ENCODE measurements around the gene ZNF132.

The ZNF132 gene

DNA sequence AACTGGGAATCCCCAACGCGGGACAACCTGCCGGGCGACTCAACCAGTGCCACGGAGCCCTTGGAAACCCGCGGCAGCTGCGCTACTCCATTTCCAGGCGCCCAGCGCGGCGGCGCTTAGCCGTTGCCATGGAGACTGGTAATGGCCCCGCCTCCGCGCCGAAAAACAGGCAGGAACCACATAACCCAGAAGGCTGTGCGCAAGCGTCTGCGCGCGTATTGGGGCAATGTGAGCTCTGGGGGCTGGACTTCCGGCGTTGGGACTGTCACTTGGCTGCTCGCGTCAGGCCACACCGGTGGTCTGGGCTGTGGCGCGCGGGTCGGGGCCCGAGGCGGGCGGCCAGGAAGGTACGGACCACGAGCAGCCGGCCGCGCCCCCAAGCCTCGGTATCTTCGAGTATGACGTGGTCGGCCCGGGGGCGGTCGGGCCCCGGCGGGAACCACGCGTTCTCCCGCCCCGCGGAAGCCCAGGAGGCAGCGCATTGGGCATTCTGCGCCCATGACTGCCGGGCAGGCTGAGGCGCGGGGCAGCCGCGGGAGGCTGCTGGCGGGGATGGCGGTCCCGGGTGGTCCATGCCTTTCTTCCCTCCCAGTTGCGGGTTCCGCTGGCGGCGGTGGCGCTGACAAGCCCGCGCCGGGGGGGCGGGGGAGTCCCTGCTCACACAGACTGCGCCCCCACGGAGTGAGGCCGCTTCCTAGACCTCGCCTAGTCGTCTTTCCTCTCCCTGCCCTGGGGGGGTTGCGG is 11.6 kb upstream of the ZNF132 start, which contains the start of gene ZNF324B (continued):
- TF ChIP-seq ZSCAN23 (tag by site-specific recombination; IDR thresholded peaks at IDR 0.05) (no peak), ZNF610 (tag by site-specific recombination; IDR thresholded peaks at IDR 0.05; ENCODE audit: borderline replicate concordance) (no peak), ZNF555 (tag by site-specific recombination; conservative IDR thresholded peaks at IDR 0.05) (no peak), ZNF133 (tag by site-specific recombination; IDR thresholded peaks at IDR 0.05) (no peak), ZNF121 (tag by site-specific recombination; IDR thresholded peaks at IDR 0.05) (no peak), GLIS2 (tag by site-specific recombination; IDR thresholded peaks at IDR 0.05) (peak; percentile 96), OVOL3 (tag by site-specific recombination; IDR thresholded peaks at IDR 0.05) (no peak), ZNF529 (tag by site-specific recombination; IDR thresholded peaks at IDR 0.05; ENCODE audit: insufficient replicate concordance) (no peak), ZNF23 (tag by site-specific recombination; IDR thresholded peaks at IDR 0.05; ENCODE audit: borderline replicate concordance) (no peak), ZNF623 (tag by site-specific recombination; IDR thresholded peaks at IDR 0.05) (no peak), HOXC10 (CRISPR knock-in tag; IDR thresholded peaks at IDR 0.05) (no peak), ZNF302 (tag by site-specific recombination; IDR thresholded peaks at IDR 0.05; ENCODE audit: low read depth) (no peak), ZNF112 (tag by site-specific recombination; IDR thresholded peaks at IDR 0.05) (no peak), ZNF707 (tag by site-specific recombination; IDR thresholded peaks at IDR 0.05) (no peak), ZNF157 (tag by site-specific recombination; IDR thresholded peaks at IDR 0.05) (no peak), ZNF426 (tag by site-specific recombination; IDR thresholded peaks at IDR 0.05) (no peak), ZNF654 (tag by site-specific recombination; IDR thresholded peaks at IDR 0.05; ENCODE audit: low read depth) (no peak), ZNF341 (tag by site-specific recombination; IDR thresholded peaks at IDR 0.05; ENCODE audit: low read depth) (no peak), ZXDB (tag by site-specific recombination; IDR thresholded peaks at IDR 0.05) (peak; percentile 70), PRDM1 (tag by site-specific recombination; IDR thresholded peaks at IDR 0.05) (no peak)
- TF ChIP-seq, protein P1, sequence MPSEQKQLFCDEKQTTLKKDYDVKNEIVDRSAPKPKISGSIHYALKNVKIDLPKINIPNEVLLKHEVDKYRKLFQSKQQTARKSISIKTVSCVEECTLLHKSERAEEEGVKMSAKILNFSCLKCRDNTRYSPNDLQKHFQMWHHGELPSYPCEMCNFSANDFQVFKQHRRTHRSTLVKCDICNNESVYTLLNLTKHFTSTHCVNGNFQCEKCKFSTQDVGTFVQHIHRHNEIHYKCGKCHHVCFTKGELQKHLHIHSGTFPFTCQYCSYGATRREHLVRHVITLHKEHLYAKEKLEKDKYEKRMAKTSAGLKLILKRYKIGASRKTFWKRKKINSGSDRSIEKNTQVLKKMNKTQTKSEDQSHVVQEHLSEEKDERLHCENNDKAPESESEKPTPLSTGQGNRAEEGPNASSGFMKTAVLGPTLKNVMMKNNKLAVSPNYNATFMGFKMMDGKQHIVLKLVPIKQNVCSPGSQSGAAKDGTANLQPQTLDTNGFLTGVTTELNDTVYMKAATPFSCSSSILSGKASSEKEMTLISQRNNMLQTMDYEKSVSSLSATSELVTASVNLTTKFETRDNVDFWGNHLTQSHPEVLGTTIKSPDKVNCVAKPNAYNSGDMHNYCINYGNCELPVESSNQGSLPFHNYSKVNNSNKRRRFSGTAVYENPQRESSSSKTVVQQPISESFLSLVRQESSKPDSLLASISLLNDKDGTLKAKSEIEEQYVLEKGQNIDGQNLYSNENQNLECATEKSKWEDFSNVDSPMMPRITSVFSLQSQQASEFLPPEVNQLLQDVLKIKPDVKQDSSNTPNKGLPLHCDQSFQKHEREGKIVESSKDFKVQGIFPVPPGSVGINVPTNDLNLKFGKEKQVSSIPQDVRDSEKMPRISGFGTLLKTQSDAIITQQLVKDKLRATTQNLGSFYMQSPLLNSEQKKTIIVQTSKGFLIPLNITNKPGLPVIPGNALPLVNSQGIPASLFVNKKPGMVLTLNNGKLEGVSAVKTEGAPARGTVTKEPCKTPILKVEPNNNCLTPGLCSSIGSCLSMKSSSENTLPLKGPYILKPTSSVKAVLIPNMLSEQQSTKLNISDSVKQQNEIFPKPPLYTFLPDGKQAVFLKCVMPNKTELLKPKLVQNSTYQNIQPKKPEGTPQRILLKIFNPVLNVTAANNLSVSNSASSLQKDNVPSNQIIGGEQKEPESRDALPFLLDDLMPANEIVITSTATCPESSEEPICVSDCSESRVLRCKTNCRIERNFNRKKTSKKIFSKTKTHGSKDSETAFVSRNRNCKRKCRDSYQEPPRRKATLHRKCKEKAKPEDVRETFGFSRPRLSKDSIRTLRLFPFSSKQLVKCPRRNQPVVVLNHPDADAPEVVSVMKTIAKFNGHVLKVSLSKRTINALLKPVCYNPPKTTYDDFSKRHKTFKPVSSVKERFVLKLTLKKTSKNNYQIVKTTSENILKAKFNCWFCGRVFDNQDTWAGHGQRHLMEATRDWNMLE (tag by site-specific recombination; conservative IDR thresholded peaks at IDR 0.05; ENCODE audit: low read depth) = no peak
- TF ChIP-seq, protein P2, sequence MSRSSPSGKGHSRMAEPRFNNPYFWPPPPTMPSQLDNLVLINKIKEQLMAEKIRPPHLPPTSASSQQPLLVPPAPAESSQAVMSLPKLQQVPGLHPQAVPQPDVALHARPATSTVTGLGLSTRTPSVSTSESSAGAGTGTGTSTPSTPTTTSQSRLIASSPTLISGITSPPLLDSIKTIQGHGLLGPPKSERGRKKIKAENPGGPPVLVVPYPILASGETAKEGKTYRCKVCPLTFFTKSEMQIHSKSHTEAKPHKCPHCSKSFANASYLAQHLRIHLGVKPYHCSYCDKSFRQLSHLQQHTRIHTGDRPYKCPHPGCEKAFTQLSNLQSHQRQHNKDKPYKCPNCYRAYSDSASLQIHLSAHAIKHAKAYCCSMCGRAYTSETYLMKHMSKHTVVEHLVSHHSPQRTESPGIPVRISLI (tag by site-specific recombination; IDR thresholded peaks at IDR 0.05) = no peak
- TF ChIP-seq, protein P3, sequence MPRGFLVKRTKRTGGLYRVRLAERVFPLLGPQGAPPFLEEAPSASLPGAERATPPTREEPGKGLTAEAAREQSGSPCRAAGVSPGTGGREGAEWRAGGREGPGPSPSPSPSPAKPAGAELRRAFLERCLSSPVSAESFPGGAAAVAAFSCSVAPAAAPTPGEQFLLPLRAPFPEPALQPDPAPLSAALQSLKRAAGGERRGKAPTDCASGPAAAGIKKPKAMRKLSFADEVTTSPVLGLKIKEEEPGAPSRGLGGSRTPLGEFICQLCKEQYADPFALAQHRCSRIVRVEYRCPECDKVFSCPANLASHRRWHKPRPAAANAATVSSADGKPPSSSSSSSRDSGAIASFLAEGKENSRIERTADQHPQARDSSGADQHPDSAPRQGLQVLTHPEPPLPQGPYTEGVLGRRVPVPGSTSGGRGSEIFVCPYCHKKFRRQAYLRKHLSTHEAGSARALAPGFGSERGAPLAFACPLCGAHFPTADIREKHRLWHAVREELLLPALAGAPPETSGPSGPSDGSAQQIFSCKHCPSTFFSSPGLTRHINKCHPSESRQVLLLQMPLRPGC (tag by site-specific recombination; IDR thresholded peaks at IDR 0.05) = no peak
- TF ChIP-seq, protein P4, sequence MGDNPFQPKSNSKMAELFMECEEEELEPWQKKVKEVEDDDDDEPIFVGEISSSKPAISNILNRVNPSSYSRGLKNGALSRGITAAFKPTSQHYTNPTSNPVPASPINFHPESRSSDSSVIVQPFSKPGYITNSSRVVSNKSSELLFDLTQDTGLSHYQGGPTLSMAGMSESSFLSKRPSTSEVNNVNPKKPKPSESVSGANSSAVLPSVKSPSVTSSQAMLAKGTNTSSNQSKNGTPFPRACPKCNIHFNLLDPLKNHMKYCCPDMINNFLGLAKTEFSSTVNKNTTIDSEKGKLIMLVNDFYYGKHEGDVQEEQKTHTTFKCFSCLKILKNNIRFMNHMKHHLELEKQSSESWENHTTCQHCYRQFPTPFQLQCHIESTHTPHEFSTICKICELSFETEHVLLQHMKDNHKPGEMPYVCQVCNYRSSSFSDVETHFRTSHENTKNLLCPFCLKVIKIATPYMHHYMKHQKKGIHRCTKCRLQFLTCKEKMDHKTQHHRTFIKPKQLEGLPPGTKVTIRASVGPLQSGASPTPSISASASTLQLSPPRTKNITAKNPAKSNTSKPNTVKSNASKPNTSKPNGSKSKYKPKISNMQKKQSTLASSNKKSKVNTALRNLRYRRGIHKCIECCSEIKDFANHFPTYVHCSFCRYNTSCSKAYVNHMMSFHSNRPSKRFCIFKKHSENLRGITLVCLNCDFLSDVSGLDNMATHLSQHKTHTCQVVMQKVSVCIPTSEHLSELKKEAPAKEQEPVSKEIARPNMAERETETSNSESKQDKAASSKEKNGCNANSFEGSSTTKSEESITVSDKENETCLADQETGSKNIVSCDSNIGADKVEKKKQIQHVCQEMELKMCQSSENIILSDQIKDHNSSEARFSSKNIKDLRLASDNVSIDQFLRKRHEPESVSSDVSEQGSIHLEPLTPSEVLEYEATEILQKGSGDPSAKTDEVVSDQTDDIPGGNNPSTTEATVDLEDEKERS (tag by site-specific recombination; IDR thresholded peaks at IDR 0.05) = no peak
- TF ChIP-seq, protein P5, sequence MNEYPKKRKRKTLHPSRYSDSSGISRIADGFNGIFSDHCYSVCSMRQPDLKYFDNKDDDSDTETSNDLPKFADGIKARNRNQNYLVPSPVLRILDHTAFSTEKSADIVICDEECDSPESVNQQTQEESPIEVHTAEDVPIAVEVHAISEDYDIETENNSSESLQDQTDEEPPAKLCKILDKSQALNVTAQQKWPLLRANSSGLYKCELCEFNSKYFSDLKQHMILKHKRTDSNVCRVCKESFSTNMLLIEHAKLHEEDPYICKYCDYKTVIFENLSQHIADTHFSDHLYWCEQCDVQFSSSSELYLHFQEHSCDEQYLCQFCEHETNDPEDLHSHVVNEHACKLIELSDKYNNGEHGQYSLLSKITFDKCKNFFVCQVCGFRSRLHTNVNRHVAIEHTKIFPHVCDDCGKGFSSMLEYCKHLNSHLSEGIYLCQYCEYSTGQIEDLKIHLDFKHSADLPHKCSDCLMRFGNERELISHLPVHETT (tag by site-specific recombination; IDR thresholded peaks at IDR 0.05) = no peak
